ENCODE data around the gene ARFGEF2. TPM values are rescaled to one million over a fixed set of nuclear protein-coding genes. Genes with fewer than 3 reads are reported as not detected.

The ARFGEF2 gene
- total and polyA plus RNA-seq, 8 donors, result 6.5 to 127 (median 33.6) TPM

DNA sequence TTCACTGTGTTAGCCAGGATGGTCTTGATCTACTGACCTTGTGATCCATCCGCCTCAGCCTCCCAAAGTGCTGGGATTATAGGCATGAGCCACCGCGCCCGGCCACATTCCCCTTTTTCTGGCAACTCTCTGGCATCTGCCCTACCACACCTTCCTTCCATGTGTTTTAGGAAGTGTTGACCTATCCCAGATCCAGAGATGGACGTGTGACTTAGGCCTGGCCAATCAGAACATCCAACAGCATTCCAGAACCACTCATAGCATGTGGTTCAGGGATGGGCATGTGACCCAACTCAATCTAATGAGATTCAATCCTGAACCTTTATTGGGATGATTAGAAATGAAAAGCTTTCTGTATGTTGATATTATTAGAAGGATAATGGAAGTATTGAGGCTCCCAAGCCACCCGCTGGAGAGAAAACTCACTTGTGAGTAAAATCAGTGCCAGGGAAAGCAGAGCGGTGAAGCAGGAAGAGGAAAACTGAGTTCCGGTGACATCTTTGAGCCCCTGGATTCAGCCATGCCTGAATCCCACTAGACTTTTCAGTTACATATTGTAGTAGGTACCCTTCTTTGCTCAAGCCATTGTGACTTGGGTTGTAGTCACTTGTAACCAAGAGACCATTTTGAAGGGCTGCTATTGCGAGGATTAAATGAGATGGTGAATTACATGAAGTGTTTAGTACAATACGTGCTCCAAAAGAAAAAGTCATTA, 42.8 kb upstream of the ARFGEF2 start:
- H3K36me3 ChIP-seq, result no peaks in the 10 kb centered on the region
- no peak overlapping the region for H3K4me3 ChIP-seq
- WGBS, 5 donors, result 84 to 94% (median 90%) methylated on average over 10 of the region's 10 CpGs
- no peaks in the 10 kb centered on the region for H3K27me3 ChIP-seq
- DNase-seq, result no peak
- no peak overlapping the region for H3K27ac ChIP-seq
- H3K9me3 ChIP-seq, result no peaks in the 10 kb centered on the region
- intact Hi-C loops (cut with DNase I; ENCODE audit: low total_unique reads), result no loop called here
- H3K4me1 ChIP-seq, result peaks cover 0 to 13% (median 0%) of the 10 kb centered on the region in 4 donors
- TF ChIP-seq, protein P1, sequence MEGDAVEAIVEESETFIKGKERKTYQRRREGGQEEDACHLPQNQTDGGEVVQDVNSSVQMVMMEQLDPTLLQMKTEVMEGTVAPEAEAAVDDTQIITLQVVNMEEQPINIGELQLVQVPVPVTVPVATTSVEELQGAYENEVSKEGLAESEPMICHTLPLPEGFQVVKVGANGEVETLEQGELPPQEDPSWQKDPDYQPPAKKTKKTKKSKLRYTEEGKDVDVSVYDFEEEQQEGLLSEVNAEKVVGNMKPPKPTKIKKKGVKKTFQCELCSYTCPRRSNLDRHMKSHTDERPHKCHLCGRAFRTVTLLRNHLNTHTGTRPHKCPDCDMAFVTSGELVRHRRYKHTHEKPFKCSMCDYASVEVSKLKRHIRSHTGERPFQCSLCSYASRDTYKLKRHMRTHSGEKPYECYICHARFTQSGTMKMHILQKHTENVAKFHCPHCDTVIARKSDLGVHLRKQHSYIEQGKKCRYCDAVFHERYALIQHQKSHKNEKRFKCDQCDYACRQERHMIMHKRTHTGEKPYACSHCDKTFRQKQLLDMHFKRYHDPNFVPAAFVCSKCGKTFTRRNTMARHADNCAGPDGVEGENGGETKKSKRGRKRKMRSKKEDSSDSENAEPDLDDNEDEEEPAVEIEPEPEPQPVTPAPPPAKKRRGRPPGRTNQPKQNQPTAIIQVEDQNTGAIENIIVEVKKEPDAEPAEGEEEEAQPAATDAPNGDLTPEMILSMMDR (IDR thresholded peaks at IDR 0.05), result no peak
- no peak for TF ChIP-seq POLR2A (IDR thresholded peaks at IDR 0.05)
- TF ChIP-seq POLR2AphosphoS5 (IDR thresholded peaks at IDR 0.05), result no peak
- TF ChIP-seq EP300 (IDR thresholded peaks at IDR 0.05), result no peak

DNA sequence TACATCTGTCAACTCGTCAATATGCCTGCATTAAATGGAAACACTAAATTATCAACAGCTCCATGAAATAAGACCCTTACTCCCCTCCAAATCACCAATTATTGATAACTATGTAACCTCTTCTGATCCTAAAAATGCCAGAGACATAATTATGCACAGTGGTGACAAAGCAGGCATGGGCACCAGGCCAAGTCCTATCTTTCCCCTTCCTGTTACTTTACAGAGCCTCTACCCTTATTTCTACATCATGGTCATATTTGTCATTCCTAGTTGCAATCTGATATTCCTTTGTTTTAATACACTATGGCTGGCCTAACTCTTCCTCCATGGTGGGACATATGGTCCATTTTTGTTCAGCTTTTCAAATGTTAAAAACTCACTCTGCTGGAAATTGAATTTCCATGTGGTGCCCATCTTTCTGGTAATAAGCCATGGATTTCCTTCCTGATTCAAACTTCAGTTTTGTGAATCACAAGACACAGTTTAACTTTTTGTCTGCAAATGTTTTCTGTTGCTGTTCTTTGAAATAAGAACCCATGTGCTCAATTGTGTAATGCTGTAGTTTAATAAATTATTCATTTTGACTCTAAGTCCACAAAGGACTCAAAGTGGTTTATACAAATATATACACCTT, 41.8 kb upstream of the ARFGEF2 start:
- intact Hi-C loops (cut with DNase I; ENCODE audit: low total_unique reads), result no loop called here
- no peak for TF ChIP-seq POLR2AphosphoS5 (IDR thresholded peaks at IDR 0.05)
- TF ChIP-seq, protein P1 (IDR thresholded peaks at IDR 0.05), result no peak
- TF ChIP-seq POLR2A (IDR thresholded peaks at IDR 0.05), result no peak
- TF ChIP-seq EP300 (IDR thresholded peaks at IDR 0.05), result no peak
- DNase-seq, result no peak
- peaks cover 0 to 10% (median 0%) of the 10 kb centered on the region in 4 donors for H3K4me1 ChIP-seq
- H3K27ac ChIP-seq, result no peak overlapping the region
- no peaks in the 10 kb centered on the region for H3K9me3 ChIP-seq
- H3K4me3 ChIP-seq, result no peak overlapping the region
- H3K27me3 ChIP-seq, result no peaks in the 10 kb centered on the region
- no peaks in the 10 kb centered on the region for H3K36me3 ChIP-seq
- 56 to 81% (median 63%) methylated on average over 1 of the region's 1 CpG for WGBS, 5 donors

DNA sequence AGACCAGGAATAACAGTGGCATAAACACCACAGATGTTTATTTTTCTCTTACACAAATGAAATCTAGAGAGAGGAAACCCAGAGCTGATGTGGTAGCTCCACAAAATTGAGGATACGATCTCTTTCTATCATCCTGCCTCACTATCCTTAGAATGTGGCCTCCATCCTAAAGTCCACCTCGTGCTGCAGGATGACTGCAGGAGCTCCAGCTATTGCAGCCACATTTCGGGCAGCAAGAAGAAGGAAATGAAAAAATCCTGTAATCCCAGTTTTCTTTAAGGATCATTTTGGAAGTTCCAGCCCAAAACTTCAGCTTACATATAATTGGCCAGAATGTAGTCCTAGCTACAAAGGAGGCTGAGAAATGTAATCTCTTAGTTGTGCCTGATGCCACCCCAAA, 41.2 kb upstream of the ARFGEF2 start:
- Histone ChIP-seq H3K4me3 (no peak overlapping the region), H3K9me3 (no peaks in the 10 kb centered on the region), H3K27ac (no peak overlapping the region), H3K27me3 (no peaks in the 10 kb centered on the region), H3K36me3 (no peaks in the 10 kb centered on the region), H3K4me1 (peaks cover 0 to 10% (median 0%) of the 10 kb centered on the region in 4 donors)
- no peak for TF ChIP-seq EP300 (IDR thresholded peaks at IDR 0.05)
- TF ChIP-seq, protein P1 (IDR thresholded peaks at IDR 0.05), result no peak
- TF ChIP-seq POLR2A (IDR thresholded peaks at IDR 0.05), result no peak
- TF ChIP-seq POLR2AphosphoS5 (IDR thresholded peaks at IDR 0.05), result no peak
- intact Hi-C loops (cut with DNase I; ENCODE audit: low total_unique reads), result no loop called here
- DNase-seq, result no peak
- WGBS, 5 donors, result 88 to 95% (median 92%) methylated on average over 3 of the region's 3 CpGs

DNA sequence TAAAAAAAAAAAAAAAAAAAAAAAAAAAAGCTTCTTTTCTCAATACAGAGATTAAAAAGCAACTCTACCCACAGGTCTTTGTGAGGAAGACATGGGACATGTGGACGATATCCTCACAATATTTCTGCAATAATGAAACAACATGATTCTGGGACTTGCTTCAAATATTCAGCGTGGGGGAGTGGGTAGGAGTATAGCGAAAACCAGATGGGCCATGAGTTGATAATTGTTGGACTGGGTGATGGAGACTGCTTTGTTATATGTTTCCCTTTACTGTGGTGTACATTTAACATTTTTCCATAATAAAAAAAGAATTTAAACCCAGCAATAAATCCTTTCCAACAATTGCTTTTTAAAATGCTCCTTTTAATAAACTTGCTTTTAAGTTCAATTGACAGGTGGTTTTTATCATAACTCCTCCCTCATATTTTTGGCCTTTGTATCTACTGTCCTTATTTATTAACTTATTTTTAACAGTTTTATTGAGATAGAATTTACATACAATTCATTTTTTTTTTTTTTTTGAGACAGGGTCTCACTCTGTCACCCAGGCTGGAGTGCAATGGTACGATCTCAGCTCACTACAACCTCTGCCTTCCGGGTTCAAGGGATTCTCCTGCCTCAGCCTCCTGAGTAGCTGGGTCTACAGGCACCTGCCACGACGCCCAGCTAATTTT, 40.4 kb upstream of the ARFGEF2 start:
- no peaks in the 10 kb centered on the region for H3K9me3 ChIP-seq
- no peak overlapping the region for H3K27ac ChIP-seq
- no peak for TF ChIP-seq POLR2AphosphoS5 (IDR thresholded peaks at IDR 0.05)
- no peak for TF ChIP-seq POLR2A (IDR thresholded peaks at IDR 0.05)
- no peak for TF ChIP-seq EP300 (IDR thresholded peaks at IDR 0.05)
- TF ChIP-seq, protein P1 (IDR thresholded peaks at IDR 0.05), result no peak
- DNase-seq, result peak in 1 of 2 donors; percentile 62
- no peaks in the 10 kb centered on the region for H3K27me3 ChIP-seq
- WGBS, 5 donors, result 77 to 92% (median 86%) methylated on average over 7 of the region's 7 CpGs
- H3K4me1 ChIP-seq, result peaks cover 0 to 4% (median 0%) of the 10 kb centered on the region in 4 donors
- H3K4me3 ChIP-seq, result no peak overlapping the region
- intact Hi-C loops (cut with DNase I; ENCODE audit: low total_unique reads), result no loop called here
- H3K36me3 ChIP-seq, result no peaks in the 10 kb centered on the region

Data from stomach (tissue), 9 donors.